ENCODE measurements around the gene EYA3.

GRCh38 chr1:27967884-27968466 lies 120.4 kb downstream of the EYA3 start:
- TF ChIP-seq CTCF (IDR thresholded peaks at IDR 0.05) (no peak), ZFX (IDR thresholded peaks at IDR 0.05; ENCODE audit: borderline replicate concordance) (no peak)

All from 22Rv1 (cell line).